ENCODE measurements around the gene BEX2.
A peak's percentile ranks its signal among the peaks of the same experiment; 100 is the strongest.
"Not testable (repeated sequence)": the region's sequence is repeated elsewhere in the genome, so short reads cannot be mapped to it uniquely, and the experiment has no call there.

BEX2 gene

DNA sequence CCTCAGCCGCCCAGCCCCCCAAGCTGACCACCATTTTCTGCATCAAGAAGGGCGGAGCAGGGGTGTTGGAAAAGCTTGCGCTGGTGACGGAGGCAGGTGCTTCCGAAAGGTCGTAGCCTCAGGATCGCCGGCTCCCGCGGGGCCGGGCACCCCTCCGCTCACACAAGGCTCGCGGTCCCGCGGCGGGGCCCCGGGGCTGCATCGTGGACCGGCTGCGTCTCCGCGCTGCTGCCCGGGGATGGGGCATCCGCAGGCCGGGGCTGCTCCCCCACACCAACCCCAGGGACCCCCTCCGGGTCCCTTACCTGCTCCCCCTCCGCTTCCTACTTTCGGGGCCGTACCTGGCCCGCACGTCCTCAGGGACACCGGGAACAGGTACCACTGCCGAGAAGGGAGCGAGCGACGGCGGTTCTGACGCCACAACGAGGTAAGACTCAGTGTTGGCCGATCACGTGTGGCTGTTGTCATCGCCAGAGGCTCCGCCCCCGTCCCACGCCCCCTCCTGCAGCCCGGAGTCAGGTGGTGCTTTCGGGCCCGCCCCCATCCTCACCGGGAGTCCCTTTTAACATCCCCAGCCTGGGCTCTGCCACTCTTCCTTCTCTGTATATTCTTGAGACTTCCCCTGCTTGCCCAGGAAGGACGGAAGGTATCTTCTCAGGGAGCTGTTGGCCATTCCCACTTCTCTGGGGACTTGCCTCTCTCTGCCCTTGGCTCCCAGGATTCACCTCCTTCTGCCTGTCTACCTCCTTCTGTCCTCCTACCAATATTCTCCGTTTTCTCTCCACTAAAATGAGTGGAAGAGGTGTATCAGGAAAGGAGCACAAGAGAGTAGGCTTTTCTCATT is at the start of gene BEX2:
Gene BEX2, minus strand, starts transcription at position 436 of the 844 bp plus-strand sequence. CDS start 1,014 bp downstream, outside the sequence.
- peak; percentile 57 to 75 (median 67) for DNase-seq (ENCODE audit: low read depth in 3 of 3, low spot score in 1 of 3)

GRCh38 chrX:103360092-103360491 is 49.3 kb upstream of the BEX2 start:
- no peak for DNase-seq (ENCODE audit: low read depth in 3 of 3, low spot score in 1 of 3)

GRCh38 chrX:103359605-103360004 is 48.8 kb upstream of the BEX2 start:
- DNase-seq (ENCODE audit: low read depth in 3 of 3, low spot score in 1 of 3), result not testable (repeated sequence)

DNA sequence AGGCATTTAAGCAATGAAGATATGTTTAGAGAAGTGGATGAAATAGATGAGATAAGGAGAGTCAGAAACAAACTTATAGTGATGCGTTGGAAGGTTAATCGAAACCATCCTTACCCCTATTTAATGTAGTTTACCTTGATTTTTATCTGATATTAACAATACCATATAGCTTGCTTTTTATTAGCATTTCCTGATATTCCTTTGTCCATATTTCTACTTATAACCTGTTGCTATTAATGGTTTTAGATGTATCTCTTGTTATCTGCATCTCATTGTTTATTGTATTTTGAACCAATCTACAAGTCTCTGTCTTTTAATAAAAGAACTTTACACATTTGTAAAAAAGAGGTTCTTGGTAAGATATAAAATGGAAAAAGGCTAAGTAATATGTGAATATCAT is 47.1 kb upstream of the BEX2 start:
- no peak for DNase-seq (ENCODE audit: low read depth in 3 of 3, low spot score in 1 of 3)

GRCh38 chrX:103356858-103357257 is 46.1 kb upstream of the BEX2 start:
- no peak for DNase-seq (ENCODE audit: low read depth in 3 of 3, low spot score in 1 of 3)

GRCh38 chrX:103356130-103356798 is 45.5 kb upstream of the BEX2 start, which contains the start of gene TCEAL9:
TSS of gene TCEAL9 (plus strand) at chrX:103356506. CDS start at chrX:103357685, 1,179 bp downstream.
- DNase-seq (ENCODE audit: low read depth in 3 of 3, low spot score in 1 of 3), result peak in 1 of 3 donors; percentile 0

- DNase-seq (ENCODE audit: low read depth in 3 of 3, low spot score in 1 of 3), result no peak
Measured at GRCh38 chrX:103347682-103348397, 37.0 kb upstream of the BEX2 start.

GRCh38 chrX:103344606-103345005 is 33.8 kb upstream of the BEX2 start:
- no peak for DNase-seq (ENCODE audit: low read depth in 3 of 3, low spot score in 1 of 3)

DNA sequence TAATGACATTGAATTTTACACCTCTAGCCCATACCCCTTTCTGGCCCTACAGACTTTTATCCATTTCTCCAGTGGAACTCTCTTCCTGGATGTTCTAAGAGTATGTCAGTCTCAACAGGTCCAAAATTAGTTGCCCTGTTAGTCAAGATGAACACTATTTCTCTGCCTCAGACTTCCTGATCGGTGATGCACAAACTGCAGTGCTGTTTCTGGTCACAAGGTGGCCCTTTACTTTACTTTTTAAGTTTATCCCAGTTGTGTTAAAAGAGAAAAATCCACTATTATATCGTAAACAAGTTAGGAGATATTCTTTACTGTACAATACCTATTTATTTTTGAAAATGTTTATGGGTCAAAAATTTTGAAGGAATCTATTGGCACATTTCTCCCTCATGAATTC is 32.3 kb upstream of the BEX2 start:
- peak in 1 of 3 donors; percentile 0 for DNase-seq (ENCODE audit: low read depth in 3 of 3, low spot score in 1 of 3)

DNA sequence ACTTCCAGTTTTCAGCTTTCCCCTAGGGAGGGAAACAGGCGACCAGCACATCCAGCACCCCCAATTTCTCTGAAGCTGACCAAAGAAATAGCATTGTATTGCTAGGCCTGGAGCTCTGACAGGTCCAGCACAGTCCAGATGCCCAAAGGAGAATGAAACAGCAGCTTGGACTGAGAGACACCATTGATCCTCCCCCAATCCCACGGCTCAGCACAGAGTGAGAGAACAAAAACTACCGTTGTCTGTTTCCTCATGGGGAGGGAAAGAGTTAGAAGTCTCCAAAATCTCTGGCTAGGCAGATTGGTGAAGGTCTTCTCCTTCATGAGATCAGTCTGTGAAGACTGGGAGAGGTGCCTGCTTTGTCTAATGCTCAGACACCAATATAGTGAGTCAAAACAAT is 27.9 kb upstream of the BEX2 start:
- no peak for DNase-seq (ENCODE audit: low read depth in 3 of 3, low spot score in 1 of 3)

- DNase-seq (ENCODE audit: low read depth in 3 of 3, low spot score in 1 of 3), result no peak
Measured at GRCh38 chrX:103330681-103331288, 20.0 kb upstream of the BEX2 start.

- DNase-seq (ENCODE audit: low read depth in 3 of 3, low spot score in 1 of 3), result no peak
Measured at GRCh38 chrX:103329991-103330390, 19.2 kb upstream of the BEX2 start, which contains the start of gene TCEAL7. TSS of gene TCEAL7 (plus strand) at chrX:103330239. CDS start at chrX:103331404, 1,165 bp downstream.

GRCh38 chrX:103311399-103311780 is 600 bp upstream of the BEX2 start:
- DNase-seq (ENCODE audit: low read depth in 3 of 3, low spot score in 1 of 3), result no peak

DNA sequence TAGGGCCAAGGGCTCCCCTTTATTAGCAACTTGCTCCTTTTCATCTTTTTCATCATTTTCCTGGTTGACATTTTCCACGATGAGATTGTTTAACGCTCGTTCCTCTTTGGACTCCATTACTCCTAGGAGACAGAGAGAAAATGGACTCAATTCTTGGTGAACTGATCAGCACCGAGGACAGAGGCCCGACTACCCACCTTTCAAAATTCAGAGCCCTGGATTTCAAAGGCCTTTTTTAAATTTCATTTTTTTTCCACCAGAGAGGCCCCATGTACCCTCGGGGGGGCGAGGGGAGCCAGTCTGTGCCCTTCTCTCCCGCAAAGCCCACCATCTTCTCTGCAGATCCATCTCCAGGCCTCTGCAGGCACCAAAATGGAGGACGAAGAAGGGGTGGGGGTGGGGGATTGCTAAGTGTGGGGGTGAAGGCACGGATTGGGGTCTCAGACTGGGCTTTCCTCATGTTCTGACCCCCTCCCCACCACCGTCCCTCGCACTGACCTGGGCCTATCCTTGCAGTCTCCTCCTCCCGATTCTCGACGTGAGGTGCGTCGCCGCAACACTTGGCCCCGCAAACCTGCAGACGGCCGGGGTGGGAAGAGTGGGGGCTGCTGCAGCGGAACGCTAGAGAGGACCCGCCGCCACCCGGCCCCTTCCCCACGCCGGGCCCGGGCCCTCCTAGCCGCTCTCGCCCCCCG is 783 bp downstream of the BEX2 start:
- no peak for DNase-seq (ENCODE audit: low read depth in 3 of 3, low spot score in 1 of 3)

DNA sequence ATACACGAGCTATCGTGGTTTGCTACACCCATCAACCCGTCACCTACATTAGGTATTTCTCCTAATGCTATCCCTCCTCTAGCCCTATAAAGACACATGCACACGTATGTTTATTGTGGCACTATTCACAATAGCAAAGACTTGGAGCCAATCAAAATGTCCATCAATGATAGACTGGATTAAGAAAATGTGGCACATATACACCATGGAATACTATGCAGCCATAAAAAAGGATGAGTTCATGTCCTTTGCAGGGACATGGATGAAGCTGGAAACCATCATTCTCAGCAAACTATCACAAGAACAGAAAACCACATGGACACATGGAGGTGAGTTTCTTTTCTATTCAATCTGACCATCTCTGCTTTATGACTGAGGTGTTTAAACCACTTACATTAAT is 5.1 kb downstream of the BEX2 start:
- not testable (repeated sequence) for DNase-seq (ENCODE audit: low read depth in 3 of 3, low spot score in 1 of 3)

GRCh38 chrX:103304705-103305104 is 6.1 kb downstream of the BEX2 start:
- DNase-seq (ENCODE audit: low read depth in 3 of 3, low spot score in 1 of 3), result no peak

DNA sequence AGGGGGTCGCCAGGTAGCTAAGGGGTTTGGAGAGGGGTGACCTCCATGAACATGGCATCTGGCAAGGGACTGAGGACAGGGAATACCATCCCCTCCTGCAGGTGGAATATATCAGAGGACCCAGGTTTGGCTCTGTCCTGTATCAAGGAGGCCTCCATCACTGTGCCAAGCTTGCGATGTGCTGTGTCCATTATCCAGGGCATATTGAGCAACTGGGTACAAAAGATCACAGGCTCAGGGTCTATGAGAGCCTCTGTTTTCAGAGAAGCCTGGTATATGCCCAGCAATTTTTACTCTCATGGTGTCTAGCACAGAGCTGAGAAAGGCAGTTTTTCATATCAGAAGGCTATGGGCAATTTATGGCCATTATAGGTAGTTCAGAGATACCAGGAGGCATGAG is 17.7 kb downstream of the BEX2 start:
- DNase-seq (ENCODE audit: low read depth in 3 of 3, low spot score in 1 of 3), result no peak

- no peak for DNase-seq (ENCODE audit: low read depth in 3 of 3, low spot score in 1 of 3)
Measured at GRCh38 chrX:103279624-103280023, 31.2 kb downstream of the BEX2 start.

GRCh38 chrX:103276581-103277002 is 34.2 kb downstream of the BEX2 start, which contains the start of gene TCEAL5:
TSS of gene TCEAL5 (minus strand) at chrX:103276750. CDS start at chrX:103274563, 2,187 bp downstream.
- DNase-seq (ENCODE audit: low read depth in 3 of 3, low spot score in 1 of 3), result no peak

DNA sequence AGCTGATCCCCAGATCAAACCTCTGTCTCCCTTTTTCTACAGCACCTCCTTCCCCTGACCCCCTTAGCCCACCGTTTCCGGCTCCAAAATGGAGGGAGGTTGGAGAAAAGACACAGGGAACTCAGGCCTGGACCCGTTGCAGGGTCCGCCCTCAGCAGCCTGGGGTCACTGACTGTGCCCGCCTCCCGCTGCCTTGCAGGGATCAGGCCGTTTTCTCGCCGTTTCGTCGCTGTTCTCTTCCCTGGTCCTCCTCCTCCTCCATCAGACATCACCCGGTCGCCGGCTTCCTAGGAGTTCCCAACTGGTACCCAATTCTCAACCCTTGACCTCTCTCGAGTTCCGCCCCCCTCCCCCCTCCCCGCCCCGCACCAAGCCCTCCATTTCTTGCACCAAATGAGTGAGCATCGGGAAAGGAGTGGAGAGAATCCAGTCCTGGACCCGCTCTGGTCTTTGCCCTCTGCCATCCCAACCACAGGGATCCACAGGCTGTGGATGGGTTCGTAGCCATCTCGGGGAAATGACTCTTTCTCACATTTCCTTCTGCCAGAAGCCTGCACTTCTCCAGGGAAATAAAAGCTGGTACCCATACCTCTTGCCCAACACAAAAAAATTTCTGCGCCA is 34.7 kb downstream of the BEX2 start:
- no peak for DNase-seq (ENCODE audit: low read depth in 3 of 3, low spot score in 1 of 3)
